CD4-positive, alpha-beta T cell (primary cell): ENCODE data around the gene RAI14. TPM values are rescaled to one million over a fixed set of nuclear protein-coding genes. Genes with fewer than 3 reads are reported as not detected.

ENCODE experiments used
- ATAC-seq: fragments of 200-7000 bp; cut with Tn5 transposase; one replicate; pipeline ENCODE4 v1.10.0; 2022; ENCODE audit warnings: mild to moderate bottlenecking; ENCODE audit not compliant: poor library complexity
- CTCF ChIA-PET: fragments of 350-600 bp; sonication (Branson Sonifier 250); formaldehyde crosslinking; loops from one replicate; lab custom pipeline; 2021; ENCODE audit warnings: antibody characterized with exemption, inconsistent platforms; lab: Charles Lee
- POLR2A ChIA-PET: fragments of 350-600 bp; sonication (Branson Sonifier 250); formaldehyde crosslinking; loops from one replicate; lab custom pipeline; 2021; ENCODE audit warnings: antibody characterized with exemption, inconsistent platforms; lab: Charles Lee
- DNase-seq, 14 experiments: peaks; one replicate each; pipeline ENCODE4 v3.0.0-alpha.2; 2013 to 2020; ENCODE audit warnings: mixed read lengths in 2 of 14
- H3K27ac ChIP-seq, 2 donors: one replicate each; pipeline versions ENCODE4 v1.5.1 to v1.7.0; 2013; ENCODE audit warnings: low read length in 2 of 2, low read depth in 1 of 2, mild to moderate bottlenecking in 1 of 2
- H3K27me3 ChIP-seq, 2 experiments: 1 replicate in 1 of 2; 2 replicates in 1 of 2; pipeline versions ENCODE4 v1.6.1 to v1.7.0; 2013; ENCODE audit warnings: low read length in 2 of 2, control low read depth in 1 of 2, mild to moderate bottlenecking in 1 of 2, moderate library complexity in 1 of 2; ENCODE audit not compliant: insufficient read depth in 2 of 2, control insufficient read depth in 1 of 2
- H3K36me3 ChIP-seq: one replicate; pipeline ENCODE4 v1.6.1; 2013; ENCODE audit warnings: low read length, control low read depth; ENCODE audit not compliant: insufficient read depth
- H3K4me1 ChIP-seq: one replicate; pipeline ENCODE4 v1.6.1; 2013; ENCODE audit warnings: low read length, control low read depth; ENCODE audit not compliant: insufficient read depth
- H3K4me3 ChIP-seq: one replicate; pipeline ENCODE4 v1.5.1; 2013; ENCODE audit warnings: mild to moderate bottlenecking, low read length, moderate library complexity
- H3K9me3 ChIP-seq, 2 experiments: 1 replicate in 1 of 2; 2 replicates in 1 of 2; pipeline versions ENCODE4 v1.6.1 to v1.7.0; 2013; ENCODE audit warnings: low read length in 2 of 2, mild to moderate bottlenecking in 2 of 2, control low read depth in 1 of 2, moderate library complexity in 1 of 2; ENCODE audit not compliant: control insufficient read depth in 1 of 2, insufficient read depth in 1 of 2
- H3K27ac Mint-ChIP-seq: one replicate; pipeline ENCODE4 v1.8.0; 2020; ENCODE audit warnings: mixed read lengths
- H3K27me3 Mint-ChIP-seq: one replicate; pipeline ENCODE4 v1.8.0; 2021; ENCODE audit warnings: mixed read lengths
- H3K36me3 Mint-ChIP-seq: one replicate; pipeline ENCODE4 v1.8.0; 2021; ENCODE audit warnings: low read depth, mixed read lengths
- H3K4me1 Mint-ChIP-seq: one replicate; pipeline ENCODE4 v1.8.0; 2021; ENCODE audit warnings: low read depth, mixed read lengths
- H3K4me3 Mint-ChIP-seq: one replicate; pipeline ENCODE4 v1.8.0; 2020; ENCODE audit warnings: mild to moderate bottlenecking, mixed read lengths
- H3K9me3 Mint-ChIP-seq: one replicate; pipeline ENCODE4 v1.8.0; 2020; ENCODE audit warnings: mixed read lengths
- intact Hi-C, 2 experiments: fragments of 100-400 bp; cut with DNase I in 1 of 2; cut with micrococcal nuclease in 1 of 2; formaldehyde crosslinking; loops; one replicate each; pipeline versions ENCODE4 v1.15.1 to v1.9.0; 2023 to 2025; cut with DNase I, micrococcal nuclease
- total RNA-seq, 174 experiments: library from RNA in 2 of 174; stranded (reverse) in 2 of 174; gene quantifications; one replicate each; pipeline ENCODE4 v1.2.3 and lab custom pipeline; 2021 to 2026
- TF ChIP-seq, protein P1 (sequence below): fragments of 200-600 bp; IDR thresholded peaks from one replicate; pipeline ENCODE4 v1.8.0; 2022; ENCODE audit warnings: antibody characterized with exemption, mild to moderate bottlenecking

The RAI14 gene
- total RNA-seq, 2 experiments from 2014 or later = 0.20 to 0.60 TPM

GRCh38 chr5:34648840-34649158 is 7.3 kb upstream of the RAI14 start:
- TF ChIP-seq, protein P1, sequence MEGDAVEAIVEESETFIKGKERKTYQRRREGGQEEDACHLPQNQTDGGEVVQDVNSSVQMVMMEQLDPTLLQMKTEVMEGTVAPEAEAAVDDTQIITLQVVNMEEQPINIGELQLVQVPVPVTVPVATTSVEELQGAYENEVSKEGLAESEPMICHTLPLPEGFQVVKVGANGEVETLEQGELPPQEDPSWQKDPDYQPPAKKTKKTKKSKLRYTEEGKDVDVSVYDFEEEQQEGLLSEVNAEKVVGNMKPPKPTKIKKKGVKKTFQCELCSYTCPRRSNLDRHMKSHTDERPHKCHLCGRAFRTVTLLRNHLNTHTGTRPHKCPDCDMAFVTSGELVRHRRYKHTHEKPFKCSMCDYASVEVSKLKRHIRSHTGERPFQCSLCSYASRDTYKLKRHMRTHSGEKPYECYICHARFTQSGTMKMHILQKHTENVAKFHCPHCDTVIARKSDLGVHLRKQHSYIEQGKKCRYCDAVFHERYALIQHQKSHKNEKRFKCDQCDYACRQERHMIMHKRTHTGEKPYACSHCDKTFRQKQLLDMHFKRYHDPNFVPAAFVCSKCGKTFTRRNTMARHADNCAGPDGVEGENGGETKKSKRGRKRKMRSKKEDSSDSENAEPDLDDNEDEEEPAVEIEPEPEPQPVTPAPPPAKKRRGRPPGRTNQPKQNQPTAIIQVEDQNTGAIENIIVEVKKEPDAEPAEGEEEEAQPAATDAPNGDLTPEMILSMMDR = no peak
- Mint-ChIP-seq H3K4me3 (no peak overlapping the region), H3K36me3 (no peaks in the 10 kb centered on the region), H3K27me3 (peaks cover 34% of the 10 kb centered on the region), H3K4me1 (no peaks in the 10 kb centered on the region), H3K9me3 (peaks cover 1% of the 10 kb centered on the region), H3K27ac (no peak overlapping the region)
- no peaks in the 10 kb centered on the region for H3K4me1 ChIP-seq
- no peak for DNase-seq
- no peaks in the 10 kb centered on the region for H3K9me3 ChIP-seq
- CTCF ChIA-PET = no interaction called here
- intact Hi-C loops = no loop called here
- peaks cover 3 to 6% of the 10 kb centered on the region in 2 experiments for H3K27me3 ChIP-seq
- H3K4me3 ChIP-seq = no peak overlapping the region
- H3K36me3 ChIP-seq = no peaks in the 10 kb centered on the region
- H3K27ac ChIP-seq = no peak overlapping the region
- ATAC-seq = no peak
- POLR2A ChIA-PET = no interaction called here

- no peak for ATAC-seq
- H3K4me3 ChIP-seq = no peak overlapping the region
- peaks cover 0 to 1% of the 10 kb centered on the region in 2 experiments for H3K9me3 ChIP-seq
- Mint-ChIP-seq H3K27me3 (peaks cover 18% of the 10 kb centered on the region), H3K27ac (no peak overlapping the region), H3K36me3 (peaks cover 4% of the 10 kb centered on the region), H3K9me3 (peaks cover 1% of the 10 kb centered on the region), H3K4me3 (no peak overlapping the region), H3K4me1 (peaks cover 13% of the 10 kb centered on the region)
- H3K27me3 ChIP-seq = peaks cover 3 to 6% of the 10 kb centered on the region in 2 experiments
- DNase-seq = no peak
- TF ChIP-seq, protein P1 = no peak
- POLR2A ChIA-PET = no interaction called here
- CTCF ChIA-PET = no interaction called here
- no peaks in the 10 kb centered on the region for H3K36me3 ChIP-seq
- no peak overlapping the region for H3K27ac ChIP-seq
- H3K4me1 ChIP-seq = peaks cover 7% of the 10 kb centered on the region
- intact Hi-C loops = no loop called here
Observed at GRCh38 chr5:34651791-34652190, 4.3 kb upstream of the RAI14 start.

- TF ChIP-seq, protein P1 = no peak
- H3K27ac ChIP-seq = no peak overlapping the region
- no peak overlapping the region for H3K4me3 ChIP-seq
- Mint-ChIP-seq H3K27ac (no peak overlapping the region), H3K4me1 (peaks cover 16% of the 10 kb centered on the region), H3K4me3 (no peak overlapping the region), H3K9me3 (no peaks in the 10 kb centered on the region), H3K27me3 (peaks cover 15% of the 10 kb centered on the region), H3K36me3 (peaks cover 4% of the 10 kb centered on the region)
- intact Hi-C loops = no loop called here
- POLR2A ChIA-PET = no interaction called here
- H3K4me1 ChIP-seq = peaks cover 14% of the 10 kb centered on the region
- ATAC-seq (no peak), DNase-seq (no peak)
- H3K9me3 ChIP-seq = peaks cover 0 to 4% of the 10 kb centered on the region in 2 experiments
- CTCF ChIA-PET = no interaction called here
- H3K36me3 ChIP-seq = no peaks in the 10 kb centered on the region
- peaks cover 7 to 8% of the 10 kb centered on the region in 2 experiments for H3K27me3 ChIP-seq
Observed at GRCh38 chr5:34652466-34652865, 3.7 kb upstream of the RAI14 start.
